Left forelimb (tissue), 1 donor: ENCODE results near the gene FUBP1.
A peak's percentile ranks its signal among the peaks of the same experiment; 100 is the strongest.
"Not testable (repeated sequence)": the region's sequence is repeated elsewhere in the genome, so short reads cannot be mapped to it uniquely, and the experiment has no call there.

Experiments used
- DNase-seq: peaks from one replicate; pipeline ENCODE4 v3.0.0-alpha.2; 2018; ENCODE audit warnings: low spot score

The FUBP1 gene

DNA sequence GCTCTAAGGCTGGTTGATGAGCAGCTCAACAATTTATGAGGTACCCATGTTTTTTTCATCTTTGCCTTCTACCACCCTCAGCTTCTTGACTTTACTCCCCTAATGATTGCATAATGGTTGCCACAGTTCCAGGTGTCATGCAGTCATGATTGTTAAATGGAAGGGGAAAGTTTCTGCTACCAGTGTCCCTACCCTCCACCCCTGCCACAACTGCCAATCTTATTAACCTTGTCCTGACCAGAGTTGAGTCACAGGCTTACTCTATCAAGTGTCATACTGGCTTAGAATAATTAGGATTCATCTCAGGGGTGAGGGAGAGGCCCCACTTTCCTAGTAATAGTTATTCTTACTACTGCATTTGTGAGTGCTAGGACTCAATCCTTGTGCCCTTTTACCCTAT, 7.9 kb upstream of the FUBP1 start:
- no peak for DNase-seq

DNA sequence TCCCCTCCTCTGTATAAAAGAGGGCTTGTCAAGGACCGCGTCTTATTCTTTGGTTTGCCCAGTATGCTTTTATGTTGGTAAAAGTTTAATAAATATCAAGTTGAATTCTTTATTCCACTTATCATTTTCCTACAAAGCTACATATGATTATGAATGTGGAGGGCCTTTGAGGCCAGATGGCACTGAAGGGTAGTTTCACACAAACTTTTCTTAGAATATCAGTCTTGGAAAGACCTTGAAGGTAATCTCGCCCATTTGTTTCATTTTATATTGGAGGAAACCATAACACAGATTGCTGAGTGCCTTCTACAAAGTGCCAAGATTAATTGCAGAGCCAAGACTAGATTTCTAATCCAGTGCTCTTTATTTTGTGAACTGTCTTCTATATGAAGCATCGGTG, 5.8 kb upstream of the FUBP1 start:
- DNase-seq = no peak

DNA sequence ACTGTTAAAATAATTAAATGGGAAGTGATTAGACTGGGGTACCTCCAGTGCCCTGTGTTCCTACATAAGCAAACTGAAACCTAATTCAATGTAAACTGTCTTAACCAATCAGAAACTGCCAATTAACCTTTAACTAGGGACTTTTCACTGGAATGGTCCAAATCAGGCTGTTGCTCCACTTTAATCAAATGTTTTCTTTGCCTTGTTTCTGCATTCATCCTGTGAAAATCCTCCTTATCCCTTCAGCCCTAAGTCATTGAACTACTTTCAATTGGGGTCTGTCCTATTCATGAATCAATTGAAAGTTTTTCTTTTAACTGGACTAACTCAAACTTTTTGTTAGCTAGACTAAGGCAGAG, 5.1 kb upstream of the FUBP1 start:
- DNase-seq = no peak

DNA sequence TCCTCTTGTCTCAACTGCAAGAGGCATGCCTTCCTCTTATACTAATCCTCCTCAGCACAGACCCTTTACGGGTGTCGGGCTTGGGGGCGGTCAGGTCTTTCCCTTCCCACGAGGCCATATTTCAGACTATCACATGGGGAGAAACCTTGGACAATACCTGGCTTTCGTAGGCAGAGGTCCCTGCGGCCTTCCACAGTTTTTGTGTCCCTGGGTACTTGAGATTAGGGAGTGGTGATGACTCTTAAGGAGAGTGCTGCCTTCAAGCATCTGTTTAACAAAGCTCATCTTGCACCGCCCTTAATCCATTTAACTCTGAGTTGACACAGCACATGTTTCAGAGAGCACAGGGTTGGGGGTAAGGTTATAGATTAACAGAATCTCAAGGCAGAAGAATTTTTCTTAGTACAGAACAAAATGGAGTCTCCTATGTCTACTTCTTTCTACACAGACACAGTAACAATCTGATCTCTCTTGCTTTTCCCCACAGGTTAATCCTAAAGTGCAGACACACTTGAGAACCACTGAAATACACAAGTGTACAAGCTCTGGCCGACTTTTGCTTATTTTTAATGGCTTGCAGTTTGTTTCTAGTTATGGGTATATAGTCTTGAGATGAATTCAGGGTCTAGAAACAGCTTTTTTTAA, 4.6 kb upstream of the FUBP1 start:
- not testable (repeated sequence) for DNase-seq

DNA sequence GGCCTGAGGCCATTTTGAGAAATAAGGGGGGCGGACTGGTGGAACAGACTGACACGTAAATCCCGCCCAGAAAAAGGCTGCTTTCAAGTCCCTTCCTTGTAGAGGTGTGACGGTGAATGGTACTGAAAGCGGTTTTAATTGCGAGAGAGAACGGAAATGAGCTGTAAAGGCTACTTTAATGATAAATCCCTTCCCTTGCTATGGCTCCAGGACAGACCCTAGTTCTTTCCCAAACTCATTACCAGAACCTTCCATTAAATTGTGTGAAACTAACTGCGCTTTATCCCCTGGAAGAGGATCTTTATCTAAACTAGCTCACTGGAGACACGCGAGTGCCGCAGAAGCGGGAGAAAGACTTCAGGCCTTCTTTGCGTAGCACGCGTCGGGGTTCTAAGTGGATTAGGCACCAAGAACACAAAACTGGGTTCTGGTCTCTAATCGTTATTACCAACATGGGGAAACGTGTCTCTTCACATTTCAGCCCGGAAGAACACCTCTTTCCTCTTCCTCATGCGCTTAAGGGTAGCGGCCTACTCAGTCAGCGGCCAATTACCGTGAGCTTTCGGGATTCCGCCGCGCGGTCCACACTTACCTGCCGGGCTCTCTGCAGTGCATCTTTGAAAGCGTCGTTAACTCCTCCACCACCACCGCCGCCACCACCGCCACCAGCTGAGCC, 441 bp downstream of the FUBP1 start:
- DNase-seq = peak; percentile 72

DNA sequence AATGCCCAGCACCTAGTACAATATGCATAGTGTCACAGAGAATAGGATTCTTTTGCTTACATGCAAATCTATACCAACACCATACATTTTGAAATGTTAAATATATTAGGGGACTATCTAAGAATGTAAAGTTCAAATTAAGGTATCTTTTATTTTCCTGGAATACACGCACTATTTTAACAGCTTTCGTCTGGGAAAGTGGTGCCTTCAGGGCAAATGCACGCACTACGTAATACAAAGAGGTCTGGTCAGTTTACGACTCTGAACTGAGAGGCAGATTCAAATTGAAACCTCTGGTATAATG, 931 bp downstream of the FUBP1 start:
- DNase-seq = no peak

DNA sequence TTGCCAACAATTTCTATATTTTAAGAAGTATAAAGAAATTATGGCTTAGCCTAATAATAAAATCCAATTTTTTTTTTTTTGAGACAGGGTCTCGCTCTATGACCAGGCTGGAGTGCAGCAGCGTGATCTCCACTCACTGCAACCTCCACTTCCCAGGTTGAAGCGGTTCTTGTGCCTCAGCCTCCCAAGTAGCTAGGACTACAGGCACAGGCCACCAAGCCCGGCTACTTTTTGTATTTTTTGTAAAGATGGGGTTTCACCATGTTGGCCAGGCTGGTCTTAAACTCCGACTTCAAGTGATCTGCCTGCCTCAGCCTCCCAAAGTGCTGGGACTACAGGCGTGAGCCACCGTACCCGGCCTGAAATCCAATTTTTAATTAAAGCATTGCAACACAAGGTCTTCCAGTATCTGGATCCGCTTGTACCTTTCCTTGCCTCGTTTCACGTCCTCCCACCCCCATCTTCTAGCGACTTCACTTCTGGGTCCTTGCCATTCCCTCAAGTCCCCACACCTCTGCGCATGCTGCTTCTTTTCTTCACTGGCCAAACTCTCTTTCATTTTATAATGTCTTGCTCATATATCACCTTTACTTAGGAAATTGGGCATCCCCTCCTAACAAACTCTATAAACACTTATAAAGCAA, 2.3 kb downstream of the FUBP1 start:
- DNase-seq = no peak

DNA sequence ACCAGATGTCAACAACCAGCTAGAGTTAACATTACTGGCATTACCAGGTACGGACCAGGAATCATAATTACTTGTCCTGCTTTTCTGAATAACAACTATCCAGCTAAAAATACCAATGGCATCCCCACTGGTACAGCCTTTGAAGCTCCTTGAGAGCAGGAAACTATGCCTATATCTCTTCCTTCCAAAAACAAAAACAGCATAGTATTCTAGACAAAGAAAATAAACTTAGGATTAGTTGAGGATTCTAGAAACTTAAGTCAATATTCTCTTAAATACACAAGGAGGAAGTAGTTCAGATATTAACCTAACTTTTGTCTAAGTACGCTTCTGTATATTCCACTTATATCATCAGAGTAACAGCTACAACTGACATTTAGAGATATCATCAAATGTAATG, 3.0 kb downstream of the FUBP1 start:
- DNase-seq = no peak

DNA sequence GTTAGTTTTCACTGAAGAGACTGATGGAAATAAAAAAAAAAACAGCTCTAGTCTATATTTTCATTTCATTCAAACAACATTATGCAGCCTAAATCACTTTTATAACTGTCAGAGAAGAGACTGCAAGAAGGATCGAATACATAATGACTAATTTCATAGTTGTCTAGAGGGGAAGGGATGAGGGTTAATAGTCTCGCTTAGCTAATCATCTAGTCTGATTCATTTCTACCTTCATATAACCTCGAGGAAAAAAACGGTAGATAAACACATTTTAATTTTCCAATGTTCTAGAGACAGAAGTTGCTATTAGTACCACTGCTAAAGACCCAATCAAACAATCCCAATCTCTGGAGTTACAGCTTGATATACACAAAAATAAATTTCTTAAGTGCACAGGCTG, 3.5 kb downstream of the FUBP1 start:
- DNase-seq = no peak

DNA sequence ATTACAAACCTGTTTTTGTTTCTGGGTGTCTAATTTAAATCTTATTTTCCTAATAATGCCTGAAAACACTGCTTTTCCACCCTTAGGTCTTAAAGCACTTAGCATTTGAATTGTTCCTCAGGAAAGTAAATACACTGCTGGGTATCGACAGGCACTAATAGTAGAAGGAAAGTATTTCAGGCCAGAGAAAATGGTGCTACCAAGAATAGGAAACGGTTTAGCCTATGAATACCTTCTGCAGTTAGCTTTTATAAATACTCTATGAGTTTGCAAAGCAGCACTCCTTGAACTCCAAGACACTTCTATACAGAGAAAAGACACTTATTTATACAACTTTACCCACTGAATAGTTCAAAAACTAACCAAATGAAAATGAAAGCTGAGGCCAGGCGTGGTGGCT, 6.8 kb downstream of the FUBP1 start:
- no peak for DNase-seq

DNA sequence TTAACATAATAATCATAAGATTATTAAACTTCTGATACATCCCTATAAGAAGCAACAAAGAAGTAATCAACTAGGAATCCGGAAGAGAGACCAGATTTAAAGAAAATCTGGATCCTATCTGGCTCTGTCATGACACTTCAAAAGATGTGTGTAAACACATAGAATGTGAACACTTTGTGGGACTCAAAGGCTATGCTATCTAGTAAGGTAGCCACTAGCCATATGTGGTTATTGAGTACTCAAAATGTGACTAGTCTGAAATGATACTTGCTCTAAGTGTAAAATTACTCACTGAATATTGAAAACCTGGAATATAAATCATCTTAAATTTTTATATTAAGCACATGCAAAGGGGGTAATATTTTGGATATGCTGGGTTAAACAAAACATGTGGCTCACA, 8.7 kb downstream of the FUBP1 start:
- DNase-seq = no peak

DNA sequence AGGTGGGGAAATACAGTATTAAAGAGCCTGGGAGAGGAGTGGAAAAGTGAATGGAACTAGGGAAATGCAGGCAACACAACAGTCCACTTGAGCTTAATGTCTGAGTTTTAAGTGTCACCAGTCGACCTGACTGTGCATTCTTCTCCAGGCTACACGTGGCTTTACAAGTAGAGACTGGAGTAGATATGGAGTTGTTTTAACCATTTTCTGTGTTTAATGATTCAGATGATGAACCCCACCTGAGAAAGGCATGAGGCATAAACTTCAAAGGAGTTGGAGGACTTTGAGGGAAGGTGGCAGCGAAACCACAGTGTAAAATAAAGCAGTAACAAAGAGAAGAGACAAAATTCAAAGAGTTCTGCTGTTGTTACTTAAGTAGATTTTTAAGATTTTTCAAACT, 12.6 kb downstream of the FUBP1 start:
- no peak for DNase-seq

DNA sequence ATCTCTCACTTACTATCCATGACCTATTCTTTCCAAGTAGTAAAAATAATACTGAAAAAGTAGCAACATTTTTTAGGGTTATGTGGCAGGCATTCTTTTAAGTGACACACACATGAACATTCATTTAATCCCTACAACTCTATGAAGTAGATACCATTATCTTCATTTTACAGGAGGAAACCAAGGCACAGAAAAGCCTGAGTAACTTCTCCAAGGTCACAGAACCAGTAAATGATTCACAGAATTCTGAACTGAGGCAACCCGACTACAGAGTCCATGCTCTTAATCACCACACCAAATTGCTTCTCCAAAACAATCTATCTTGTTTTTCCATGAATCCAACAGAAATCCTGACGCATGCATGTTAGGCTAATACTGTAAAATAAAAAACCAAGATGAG, 17.5 kb downstream of the FUBP1 start:
- no peak for DNase-seq

DNA sequence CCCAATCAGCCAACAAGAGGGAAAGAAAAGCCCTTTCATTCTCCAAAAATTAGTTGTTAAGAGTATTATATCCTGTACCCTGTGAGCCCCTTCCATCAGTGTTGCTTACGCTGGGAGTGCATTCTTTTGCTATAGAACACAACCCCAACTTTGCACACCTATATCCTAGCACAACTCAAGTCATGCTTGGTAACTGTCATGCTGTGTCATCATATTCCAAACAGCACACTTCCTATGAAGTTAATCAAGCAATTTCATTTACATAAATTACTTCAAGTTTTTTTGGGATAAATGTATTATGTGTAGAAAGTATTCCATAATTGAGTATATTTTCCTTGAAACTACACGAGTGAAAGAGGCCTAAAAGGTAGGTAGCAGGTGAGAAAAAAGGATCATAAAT, 20.0 kb downstream of the FUBP1 start:
- DNase-seq = no peak

DNA sequence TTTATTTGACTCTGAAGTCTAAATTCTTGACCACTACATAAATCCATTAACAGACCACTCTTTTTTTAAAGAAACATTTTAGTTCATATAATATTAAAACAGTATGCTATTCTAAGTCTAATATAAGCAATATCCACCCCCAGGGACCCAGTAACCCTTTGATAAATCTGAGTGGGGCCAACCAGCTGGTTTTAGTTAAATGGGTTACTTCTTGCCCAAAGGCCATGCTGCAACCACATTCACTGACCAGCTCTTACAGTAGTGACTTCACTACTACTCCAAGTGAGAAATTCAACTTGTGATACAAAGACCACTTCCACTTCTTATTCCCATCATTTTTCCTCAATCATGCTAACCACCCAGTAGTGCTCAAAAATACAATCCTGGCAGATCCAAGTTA, 20.5 kb downstream of the FUBP1 start:
- no peak for DNase-seq

DNA sequence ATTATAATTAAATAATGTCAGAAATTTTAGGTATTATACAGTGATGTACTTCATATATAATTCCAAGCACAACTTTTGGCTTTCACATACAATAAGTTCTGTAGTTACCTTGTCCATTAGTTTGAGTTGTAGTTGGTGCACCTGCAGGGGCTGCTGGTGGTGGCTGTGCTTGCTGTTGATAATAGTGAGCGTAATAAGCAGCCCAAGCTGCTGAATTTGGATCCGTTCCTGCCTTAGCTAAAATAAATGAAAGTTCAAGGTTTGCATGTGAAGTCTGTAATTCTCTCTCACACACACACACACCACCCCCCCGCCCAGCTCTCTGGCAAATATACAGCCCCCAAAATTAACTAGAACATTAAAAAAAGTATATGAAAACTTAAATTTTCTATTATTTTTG, 22.4 kb downstream of the FUBP1 start:
- no peak for DNase-seq

DNA sequence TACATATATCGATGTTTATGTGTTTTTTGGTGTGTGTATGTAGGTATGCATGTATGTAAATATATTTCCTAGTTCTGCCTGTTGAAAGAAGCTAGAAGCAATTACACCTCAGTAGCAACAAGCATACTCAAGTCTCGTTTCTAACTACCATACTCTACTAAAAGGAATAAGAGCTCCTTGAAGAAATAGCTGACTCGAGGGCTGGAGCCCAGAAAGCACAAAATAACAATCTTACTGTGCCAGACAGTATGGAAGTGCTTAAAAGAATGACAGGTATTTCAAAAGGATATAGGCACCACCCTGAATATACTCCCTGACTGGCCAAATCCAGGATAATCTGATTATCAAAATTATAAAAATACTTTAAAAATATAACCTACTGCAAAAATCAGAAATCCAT, 23.2 kb downstream of the FUBP1 start:
- DNase-seq = no peak

DNA sequence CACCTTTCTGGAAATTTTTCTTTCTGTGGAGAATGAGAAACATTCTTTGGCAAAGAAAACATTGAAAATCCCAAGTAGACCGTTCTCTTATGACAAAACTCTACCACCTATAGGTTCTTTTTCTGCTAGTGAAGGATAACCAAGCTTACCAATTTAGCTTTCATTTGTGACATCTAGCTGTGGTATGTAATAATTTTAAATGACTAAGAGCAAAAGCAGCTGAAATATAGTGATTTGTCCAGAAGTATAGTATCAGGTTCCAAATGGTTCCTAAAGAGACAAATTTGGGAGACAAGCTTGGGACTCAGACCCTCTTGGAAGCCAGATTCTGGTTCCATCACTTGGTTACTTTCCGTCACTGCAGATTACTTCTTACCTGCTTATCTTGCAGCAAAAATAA, 24.4 kb downstream of the FUBP1 start:
- no peak for DNase-seq

DNA sequence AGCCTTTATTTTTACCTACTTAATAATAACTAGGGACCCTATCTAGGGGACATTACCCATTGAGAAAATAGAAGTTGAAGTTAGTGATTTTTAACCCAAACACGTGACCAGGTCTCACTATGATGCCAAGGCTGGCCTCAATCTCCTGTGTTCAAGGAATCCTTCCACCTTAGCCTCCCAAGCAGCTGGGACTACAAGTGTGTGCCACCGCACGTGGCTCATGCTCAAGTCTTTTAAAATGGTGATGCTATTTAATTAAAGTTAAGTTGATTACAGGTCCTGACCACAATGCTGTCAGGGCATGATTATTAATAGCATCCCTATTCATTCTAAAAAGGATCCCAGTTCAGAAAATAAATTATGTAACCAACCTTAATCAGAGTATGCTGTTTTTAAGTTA, 25.0 kb downstream of the FUBP1 start:
- no peak for DNase-seq

DNA sequence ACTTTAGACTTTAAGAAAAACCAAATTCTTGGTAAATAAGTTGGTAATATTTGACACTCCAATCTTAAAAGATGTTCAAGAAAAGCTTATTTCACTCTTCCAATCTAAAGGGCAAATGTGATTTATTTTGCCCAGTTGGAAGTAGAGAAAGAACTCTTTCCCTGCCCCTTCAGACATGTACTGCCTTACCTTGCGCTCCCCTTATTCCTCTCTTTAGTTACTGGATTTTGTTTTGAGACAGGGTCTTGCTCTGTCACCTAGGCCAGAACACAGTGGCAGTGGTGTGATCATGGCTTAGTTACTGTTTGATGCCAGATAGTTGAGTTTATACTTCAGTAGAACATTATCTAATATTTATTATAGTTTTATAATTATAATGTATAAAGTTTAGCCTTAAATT, 27.5 kb downstream of the FUBP1 start:
- DNase-seq = no peak

DNA sequence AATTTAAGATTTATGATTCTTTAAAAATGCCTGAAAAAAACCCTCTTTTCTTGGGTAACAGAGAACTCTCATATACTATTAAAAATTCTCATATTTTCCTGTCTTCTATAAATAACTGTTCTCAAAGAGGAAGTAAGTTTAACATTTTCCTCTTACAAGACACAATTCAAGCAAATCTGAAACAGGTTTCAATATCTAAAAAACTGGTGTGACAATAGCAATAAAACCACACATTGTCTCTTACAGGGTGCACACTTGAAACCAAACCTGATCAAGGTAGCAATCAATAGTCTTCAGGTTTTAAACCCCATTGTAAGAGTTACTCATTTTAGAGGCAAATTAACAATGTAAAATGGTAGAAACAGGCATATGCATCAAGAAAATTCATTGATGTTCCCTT, 28.0 kb downstream of the FUBP1 start:
- no peak for DNase-seq

DNA sequence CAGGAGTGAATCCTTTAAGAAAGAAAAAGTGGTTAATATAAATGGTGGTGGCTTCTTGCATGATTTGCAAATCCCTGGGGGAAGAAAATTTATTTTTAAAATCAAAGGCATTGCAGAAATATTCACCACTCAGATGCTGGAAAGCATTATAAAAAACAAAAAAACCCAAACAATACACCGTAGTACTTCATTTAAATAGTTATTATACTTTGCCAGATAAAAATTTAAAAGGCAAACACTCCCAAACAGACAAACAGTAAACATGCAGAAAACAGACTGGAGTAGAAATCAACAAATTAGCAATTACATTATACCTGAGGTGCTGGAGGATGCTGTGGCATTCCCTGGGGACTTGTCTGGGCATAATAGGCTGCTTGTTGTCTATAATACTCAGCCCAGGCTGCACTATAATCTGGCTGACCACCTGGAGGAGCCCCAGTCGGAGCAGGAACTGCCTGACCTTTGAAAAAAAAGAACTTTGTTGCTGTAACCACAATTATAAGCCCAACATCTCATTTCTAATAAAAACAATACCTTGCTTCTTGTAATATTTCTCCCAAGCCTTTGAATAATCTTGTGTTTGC, 29.9 kb downstream of the FUBP1 start:
- no peak for DNase-seq

DNA sequence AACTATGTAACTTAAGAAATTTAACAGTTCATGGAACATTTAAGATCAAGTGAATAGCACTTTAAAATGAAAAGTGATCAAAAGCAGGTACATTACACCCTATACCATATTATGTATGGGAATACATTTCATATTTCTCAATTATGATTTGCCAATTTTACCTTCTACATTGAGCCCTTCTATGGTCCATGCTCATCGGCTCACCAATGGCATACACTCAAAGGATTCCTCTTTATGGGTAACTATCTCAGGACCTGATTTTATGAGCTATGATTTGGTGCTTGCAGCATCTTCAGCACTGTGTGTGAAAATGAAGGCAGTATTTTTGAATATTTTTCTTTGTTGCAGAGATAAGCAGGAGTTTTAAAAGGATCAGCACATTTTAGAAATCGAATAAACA, 33.5 kb downstream of the FUBP1 start:
- no peak for DNase-seq
